ENCODE data around the gene TFDP2.

DNA sequence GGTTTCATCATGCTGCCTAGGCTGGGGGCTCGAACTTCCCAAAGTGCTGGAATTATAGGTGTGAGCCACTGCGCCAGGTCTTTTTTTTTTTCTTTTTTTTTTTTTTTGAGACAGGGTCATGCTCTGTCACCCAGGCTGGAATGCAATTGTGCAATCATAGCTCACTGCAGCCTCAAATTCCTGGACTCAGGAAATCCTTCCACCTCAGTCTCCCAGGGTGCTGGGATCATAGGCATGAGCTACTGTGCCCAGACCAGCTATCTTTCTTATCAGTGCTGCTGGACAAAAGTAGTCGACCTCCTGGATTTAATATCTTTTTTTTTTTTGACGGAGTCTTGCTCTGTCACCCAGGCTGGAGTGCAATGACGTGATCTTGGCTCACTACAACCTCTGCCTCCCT, 60.8 kb downstream of the TFDP2 start:
- TF ChIP-seq, protein P1, sequence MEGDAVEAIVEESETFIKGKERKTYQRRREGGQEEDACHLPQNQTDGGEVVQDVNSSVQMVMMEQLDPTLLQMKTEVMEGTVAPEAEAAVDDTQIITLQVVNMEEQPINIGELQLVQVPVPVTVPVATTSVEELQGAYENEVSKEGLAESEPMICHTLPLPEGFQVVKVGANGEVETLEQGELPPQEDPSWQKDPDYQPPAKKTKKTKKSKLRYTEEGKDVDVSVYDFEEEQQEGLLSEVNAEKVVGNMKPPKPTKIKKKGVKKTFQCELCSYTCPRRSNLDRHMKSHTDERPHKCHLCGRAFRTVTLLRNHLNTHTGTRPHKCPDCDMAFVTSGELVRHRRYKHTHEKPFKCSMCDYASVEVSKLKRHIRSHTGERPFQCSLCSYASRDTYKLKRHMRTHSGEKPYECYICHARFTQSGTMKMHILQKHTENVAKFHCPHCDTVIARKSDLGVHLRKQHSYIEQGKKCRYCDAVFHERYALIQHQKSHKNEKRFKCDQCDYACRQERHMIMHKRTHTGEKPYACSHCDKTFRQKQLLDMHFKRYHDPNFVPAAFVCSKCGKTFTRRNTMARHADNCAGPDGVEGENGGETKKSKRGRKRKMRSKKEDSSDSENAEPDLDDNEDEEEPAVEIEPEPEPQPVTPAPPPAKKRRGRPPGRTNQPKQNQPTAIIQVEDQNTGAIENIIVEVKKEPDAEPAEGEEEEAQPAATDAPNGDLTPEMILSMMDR (IDR thresholded peaks at IDR 0.05 in 8 of 11, conservative IDR thresholded peaks at IDR 0.05 in 3 of 11): no peak
- TF ChIP-seq POLR2A (IDR thresholded peaks at IDR 0.05): no peak
